Measurements from ENCODE around the gene FBXO38.

The FBXO38 gene

GRCh38 chr5:148384380-148384737, 601 bp downstream of the FBXO38 start:
- DNase-seq: no peak

DNA sequence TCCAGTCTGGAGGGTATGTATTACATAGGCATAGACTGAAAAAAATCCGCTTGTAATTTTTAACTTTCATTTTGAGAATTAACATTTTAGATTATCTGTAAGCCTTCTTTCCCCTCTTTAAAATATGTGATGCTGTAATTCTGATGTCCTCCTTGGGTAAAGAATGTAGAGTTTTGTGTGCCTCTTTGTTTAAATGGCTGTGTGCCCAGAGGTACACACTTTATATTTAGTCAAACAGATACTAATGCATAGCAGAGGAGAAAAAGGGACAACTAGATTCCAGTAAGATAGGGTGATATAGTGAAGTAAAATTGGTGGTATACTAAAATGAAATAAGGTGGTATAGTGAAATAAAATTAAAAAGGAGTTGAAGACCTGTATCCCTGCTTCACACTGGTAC, 1.3 kb downstream of the FBXO38 start:
- no peak for DNase-seq

- no peak for DNase-seq
Observed at GRCh38 chr5:148386041-148386440, 2.3 kb downstream of the FBXO38 start.

- DNase-seq: no peak
Observed at GRCh38 chr5:148387325-148387724, 3.6 kb downstream of the FBXO38 start.

DNA sequence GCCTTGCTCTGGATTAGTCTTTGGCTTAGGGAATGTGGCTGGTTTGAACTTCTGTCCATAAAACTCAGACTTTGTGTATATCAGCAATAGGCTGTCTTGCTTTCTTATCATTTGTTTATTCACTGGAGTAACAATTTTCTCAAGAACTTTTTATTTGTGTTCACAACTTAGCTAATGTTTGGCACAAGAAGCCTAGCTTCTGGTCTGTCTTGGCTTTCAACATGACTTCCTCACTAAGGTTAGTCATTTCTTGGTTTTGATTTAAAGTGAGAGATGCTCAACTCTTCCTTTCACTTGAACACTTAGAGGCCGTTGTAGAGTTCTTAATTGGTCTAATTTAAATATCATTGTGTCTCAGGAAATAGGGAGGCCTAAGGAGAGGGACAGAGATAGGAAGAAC, 4.9 kb downstream of the FBXO38 start:
- no peak for DNase-seq

- DNase-seq: no peak
Observed at GRCh38 chr5:148390914-148391313, 7.2 kb downstream of the FBXO38 start.

GRCh38 chr5:148391422-148391821, 7.7 kb downstream of the FBXO38 start:
- no peak for DNase-seq

GRCh38 chr5:148393390-148393741, 9.6 kb downstream of the FBXO38 start:
- DNase-seq: no peak

GRCh38 chr5:148394587-148395019, 10.8 kb downstream of the FBXO38 start:
- DNase-seq: no peak

- no peak for DNase-seq
Observed at GRCh38 chr5:148395031-148395430, 11.3 kb downstream of the FBXO38 start.

DNA sequence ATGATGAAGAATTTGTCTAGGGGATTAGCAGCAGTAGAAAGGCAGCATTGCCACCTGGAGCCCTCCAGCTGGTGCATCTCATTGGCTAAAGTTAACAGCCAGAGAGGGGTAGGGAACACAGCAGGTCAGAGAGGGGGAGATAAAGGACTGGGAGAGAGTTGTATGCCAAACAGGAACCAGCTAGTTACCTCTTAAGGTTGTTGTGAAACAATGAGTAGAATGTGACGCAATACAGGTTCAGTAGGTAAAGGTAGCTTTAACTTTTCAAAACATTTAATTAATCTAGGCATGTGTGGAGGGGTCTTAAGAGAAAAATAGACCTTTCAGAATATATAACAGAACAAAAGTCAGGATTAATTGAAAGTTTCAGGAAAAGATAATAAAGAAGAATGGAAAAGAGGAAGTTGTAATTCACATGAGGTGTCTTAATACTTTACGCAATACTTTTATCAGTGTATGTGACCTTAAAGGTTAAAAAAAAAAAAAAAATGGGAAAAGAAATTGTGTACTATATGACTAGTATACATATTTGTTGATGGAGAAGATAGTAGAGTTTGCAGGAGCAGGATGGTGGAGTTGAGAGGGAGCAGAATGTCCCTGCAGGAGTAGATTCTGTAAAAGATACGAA, 14.3 kb downstream of the FBXO38 start:
- no peak for DNase-seq

- no peak for DNase-seq
Observed at GRCh38 chr5:148398698-148399121, 15.0 kb downstream of the FBXO38 start.

DNA sequence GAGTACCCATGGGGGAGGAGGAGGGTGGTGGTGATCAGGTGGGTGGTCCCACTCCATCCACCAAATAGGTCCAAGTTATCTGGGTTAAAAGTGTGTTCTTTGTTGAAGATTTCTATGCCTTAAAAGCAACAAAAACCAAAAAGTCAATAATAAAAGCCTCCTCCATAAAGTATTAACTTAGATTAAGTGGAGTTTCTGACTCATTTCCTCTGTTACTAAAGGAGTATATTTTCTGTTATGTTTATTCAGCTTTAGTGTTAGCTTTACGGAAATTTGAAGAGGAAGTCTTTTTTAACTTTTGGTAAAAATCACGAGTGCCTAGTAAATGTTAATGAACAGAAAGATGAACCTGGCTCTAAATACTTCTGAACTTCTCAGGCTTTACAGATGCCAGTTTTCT, 17.8 kb downstream of the FBXO38 start:
- no peak for DNase-seq

- DNase-seq: no peak
Observed at GRCh38 chr5:148403344-148403743, 19.6 kb downstream of the FBXO38 start.

DNA sequence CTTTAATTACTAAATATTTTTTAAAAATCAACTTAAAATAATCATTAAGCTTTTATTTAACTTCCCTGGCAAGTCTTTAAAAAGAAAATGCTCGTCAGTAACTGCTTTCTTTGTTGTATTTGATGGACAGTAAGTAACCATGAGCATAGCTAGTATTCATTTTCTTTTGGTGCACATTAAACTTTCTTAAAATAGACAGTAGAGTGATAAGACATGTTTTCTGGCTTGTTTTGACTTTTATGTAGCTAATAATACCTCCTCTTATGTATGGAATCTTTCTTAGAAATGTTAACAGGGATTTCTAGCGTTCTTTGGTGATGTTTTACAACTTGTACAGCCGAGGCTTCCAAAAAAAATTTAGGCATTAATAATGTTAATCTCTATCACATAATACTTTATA, 22.6 kb downstream of the FBXO38 start:
- DNase-seq: no peak

GRCh38 chr5:148408092-148408491, 24.3 kb downstream of the FBXO38 start:
- DNase-seq: no peak

GRCh38 chr5:148412124-148412523, 28.4 kb downstream of the FBXO38 start:
- DNase-seq: no peak

- DNase-seq: no peak
Observed at GRCh38 chr5:148414833-148415232, 31.1 kb downstream of the FBXO38 start.

GRCh38 chr5:148416416-148416815, 32.7 kb downstream of the FBXO38 start:
- DNase-seq: no peak

GRCh38 chr5:148416921-148417320, 33.2 kb downstream of the FBXO38 start:
- DNase-seq: no peak

- DNase-seq: no peak
Observed at GRCh38 chr5:148418511-148418910, 34.8 kb downstream of the FBXO38 start.

GRCh38 chr5:148421661-148422060, 37.9 kb downstream of the FBXO38 start:
- DNase-seq: no peak

DNA sequence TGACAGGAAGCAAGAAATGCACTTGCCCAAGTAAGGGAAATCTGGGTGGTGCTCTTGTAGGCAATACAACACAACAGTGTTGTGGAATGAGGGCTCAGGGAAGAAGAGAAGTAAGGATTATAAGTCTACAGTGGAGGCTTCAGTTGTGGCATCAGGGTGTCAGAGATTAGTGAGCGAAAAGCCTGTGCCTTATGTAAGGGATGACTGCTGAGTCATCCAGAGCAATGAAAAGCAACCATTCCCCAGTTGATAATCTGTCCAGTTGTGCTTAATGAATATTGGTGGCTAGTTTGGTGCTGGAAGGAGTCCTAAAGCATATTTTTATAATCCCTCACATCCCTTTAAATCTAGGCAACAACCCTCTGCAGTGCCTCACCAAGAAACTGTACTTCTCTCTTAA, 42.0 kb downstream of the FBXO38 start:
- DNase-seq: no peak

DNA sequence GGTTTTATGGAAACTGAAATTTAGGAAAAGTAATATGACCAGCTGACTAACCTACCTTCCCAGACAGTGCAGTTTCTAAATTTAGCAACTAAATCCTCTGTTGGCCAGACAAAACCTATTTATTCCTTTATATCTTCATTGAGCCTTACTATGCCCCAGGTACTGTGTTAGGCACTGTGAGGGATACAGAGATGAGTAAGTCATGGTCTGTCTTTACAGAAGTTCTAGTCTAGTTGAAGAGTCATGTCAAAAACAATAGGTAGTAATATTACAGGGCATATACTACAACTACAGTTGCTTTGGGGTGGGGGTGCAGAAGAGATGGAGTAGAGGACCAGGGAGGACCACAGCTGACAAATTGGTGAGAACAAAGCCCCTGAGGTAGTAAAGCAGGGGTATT, 42.8 kb downstream of the FBXO38 start:
- DNase-seq: no peak

DNA sequence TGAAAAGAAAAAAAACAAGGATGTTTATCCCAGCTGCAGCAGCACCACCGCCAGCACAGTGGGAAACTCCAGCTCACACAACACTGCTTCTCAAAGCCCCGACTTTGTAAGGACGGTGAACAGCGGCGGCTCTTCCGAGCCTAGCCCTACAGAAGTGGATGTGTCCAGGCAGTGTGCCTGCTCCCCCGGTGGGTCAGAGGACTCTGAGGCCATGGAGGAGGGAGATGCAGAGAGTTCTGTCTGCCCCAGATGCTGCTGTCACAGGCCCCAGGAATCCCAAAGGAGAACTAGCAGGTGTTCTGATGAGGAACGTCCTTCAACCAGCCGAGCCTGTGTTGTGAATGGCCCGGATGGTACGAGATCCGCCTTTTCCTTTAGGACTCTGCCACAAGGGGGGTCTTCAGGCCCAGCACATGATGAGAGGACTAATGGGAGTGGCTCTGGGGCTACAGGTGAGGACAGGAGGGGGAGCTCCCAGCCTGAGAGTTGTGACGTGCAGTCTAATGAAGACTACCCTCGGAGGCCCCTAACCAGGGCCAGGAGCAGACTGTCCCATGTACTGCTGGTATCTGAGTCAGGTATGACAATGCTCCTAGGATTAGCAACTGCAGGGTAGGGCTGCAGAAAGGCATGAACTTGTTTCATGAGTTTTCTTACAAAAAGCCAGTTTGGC, 43.7 kb downstream of the FBXO38 start:
- no peak for DNase-seq

Measured in GOT3 (cell line).